Fibroblast of villous mesenchyme (primary cell): ENCODE data around the gene PYGO1. TPM values are rescaled to one million over a fixed set of nuclear protein-coding genes. Genes with fewer than 3 reads are reported as not detected.
A peak's percentile ranks its signal among the peaks of the same experiment; 100 is the strongest.
"Not testable (repeated sequence)": the region's sequence is repeated elsewhere in the genome, so short reads cannot be mapped to it uniquely, and the experiment has no call there.

Experiments
- DNase-seq: peaks from one replicate; pipeline ENCODE4 v3.0.0-alpha.2; 2010; ENCODE audit warnings: low read depth
- H3K4me3 ChIP-seq: 2 replicates; pipeline ENCODE4 v1.5.1; 2011; ENCODE audit warnings: low read depth, mild to moderate bottlenecking, low read length
- CTCF ChIP-seq: IDR thresholded peaks from 2 replicates; pipeline ENCODE4 v1.5.1; 2012; ENCODE audit warnings: low read depth, mild to moderate bottlenecking, low read length; ENCODE audit not compliant: insufficient read depth
- total RNA-seq: library from RNA; depleted of rRNA; stranded (reverse); fragments of >200 nt; gene quantifications from 2 replicates; pipeline ENCODE4 v1.2.3, GENCODE V29; 2012

PYGO1 gene
- total RNA-seq, 1 donor: 12.5 TPM

GRCh38 chr15:55515491-55515890, 72.7 kb downstream of the PYGO1 start:
- TF ChIP-seq CTCF: no peak
- no peak for DNase-seq
- no peak overlapping the region for H3K4me3 ChIP-seq

- H3K4me3 ChIP-seq: no peak overlapping the region
- no peak for TF ChIP-seq CTCF
- DNase-seq: no peak
These were observed 73.7 kb downstream of the PYGO1 start for GRCh38 chr15:55514414-55514850.

GRCh38 chr15:55513621-55514413, 74.3 kb downstream of the PYGO1 start:
- H3K4me3 ChIP-seq: not testable (repeated sequence)
- TF ChIP-seq CTCF: peak; percentile 59
- DNase-seq: peak; percentile 43

- no peak for DNase-seq
- no peak overlapping the region for H3K4me3 ChIP-seq
- no peak for TF ChIP-seq CTCF
These were observed 75.0 kb downstream of the PYGO1 start for GRCh38 chr15:55513152-55513551.

- TF ChIP-seq CTCF: no peak
- DNase-seq: no peak
- no peak overlapping the region for H3K4me3 ChIP-seq
These were observed 80.6 kb downstream of the PYGO1 start for GRCh38 chr15:55507567-55507966.

GRCh38 chr15:55505407-55505806, 82.7 kb downstream of the PYGO1 start:
- DNase-seq, H3K4me3 ChIP-seq: not testable (repeated sequence)

GRCh38 chr15:55499151-55499550, 89.0 kb downstream of the PYGO1 start:
- TF ChIP-seq CTCF: no peak
- H3K4me3 ChIP-seq: no peak overlapping the region
- no peak for DNase-seq

GRCh38 chr15:55498109-55498938, 89.8 kb downstream of the PYGO1 start:
- peak; percentile 89 for DNase-seq
- H3K4me3 ChIP-seq: peak overlapping the region; percentile 86
